T-helper 1 cell treated with Interleukin-12 subunit alpha and Interleukin-12 subunit beta and Interleukin-4 antibody, amounts not matched to agents 30 ng/mL and 1 ng/mL, for 36 hours (primary cell): Measurements from ENCODE around the gene TUBG2. TPM values are rescaled to one million over a fixed set of nuclear protein-coding genes. Genes with fewer than 3 reads are reported as not detected.

Source experiments
- intact Hi-C: fragments of 100-400 bp; cut with micrococcal nuclease; formaldehyde crosslinking; loops from one replicate; pipeline ENCODE4 v1.15.1; 2024
- total RNA-seq: library from RNA; stranded (reverse); gene quantifications from 2 replicates; pipeline ENCODE4 v1.2.3, GENCODE V29; 2022

TUBG2 gene
- total RNA-seq, 1 donor from 2014 or later: 9.4 TPM

- intact Hi-C loops: loop anchor here (5.0 kb wide), 1 partner anchor 215 kb away; no protein-coding TSS in a partner anchor
These were observed 33.4 kb downstream of the TUBG2 start for GRCh38 chr17:42692489-42692888.

- intact Hi-C loops: loop anchor here (5.0 kb wide), 1 partner anchor 217 kb away; no protein-coding TSS in a partner anchor
These were observed 35.4 kb downstream of the TUBG2 start for GRCh38 chr17:42694524-42694923.

- intact Hi-C loops: no loop called here
These were observed 36.4 kb downstream of the TUBG2 start for GRCh38 chr17:42695500-42695899.

- intact Hi-C loops: no loop called here
These were observed 38.2 kb downstream of the TUBG2 start for GRCh38 chr17:42697108-42697811.

GRCh38 chr17:42698736-42699414 lies 39.8 kb downstream of the TUBG2 start:
- intact Hi-C loops: no loop called here

- intact Hi-C loops: no loop called here
These were observed 40.3 kb downstream of the TUBG2 start for GRCh38 chr17:42699415-42699740.

- intact Hi-C loops: no loop called here
These were observed 41.7 kb downstream of the TUBG2 start for GRCh38 chr17:42700586-42701289.

- intact Hi-C loops: no loop called here
These were observed 43.4 kb downstream of the TUBG2 start for GRCh38 chr17:42702446-42702845.

- intact Hi-C loops: no loop called here
These were observed 45.4 kb downstream of the TUBG2 start for GRCh38 chr17:42704490-42704836.

- intact Hi-C loops: no loop called here
These were observed 45.9 kb downstream of the TUBG2 start for GRCh38 chr17:42704837-42705494.

- intact Hi-C loops: no loop called here
These were observed 47.6 kb downstream of the TUBG2 start for GRCh38 chr17:42706732-42707131.

- intact Hi-C loops: no loop called here
These were observed 49.5 kb downstream of the TUBG2 start for GRCh38 chr17:42708588-42708987.

GRCh38 chr17:42709561-42709960 lies 50.5 kb downstream of the TUBG2 start:
- intact Hi-C loops: no loop called here

Other genes starting within 250 kb of the TUBG2 start
- 1.9 TPM in 2 replicates for gene CAVIN1, start 236.0 kb upstream of the TUBG2 start, total RNA-seq
- 25.3 and 27.7 TPM in 2 replicates for gene ATP6V0A1, start 200.4 kb upstream of the TUBG2 start, total RNA-seq
- 19.6 and 22.2 TPM in 2 replicates for gene NAGLU, start 123.0 kb upstream of the TUBG2 start, total RNA-seq
- 0.34 and 0.59 TPM in 2 replicates for gene HSD17B1, start 106.4 kb upstream of the TUBG2 start, total RNA-seq
- gene COASY, start 97.1 kb upstream of the TUBG2 start, total RNA-seq: 74.3 and 80.3 TPM in 2 replicates
- gene MLX, start 92.2 kb upstream of the TUBG2 start, total RNA-seq: 72.9 and 75.0 TPM in 2 replicates
- 17.3 and 18.0 TPM in 2 replicates for gene PSMC3IP, start 81.6 kb upstream of the TUBG2 start, total RNA-seq
- gene RETREG3, start 49.9 kb upstream of the TUBG2 start, total RNA-seq: 73.4 and 75.5 TPM in 2 replicates
- 54.7 and 60.5 TPM in 2 replicates for gene TUBG1, start 49.6 kb upstream of the TUBG2 start, total RNA-seq
- gene PLEKHH3, start 17.7 kb downstream of the TUBG2 start, total RNA-seq: 0.61 and 1.8 TPM in 2 replicates
- gene CCR10, start 22.6 kb downstream of the TUBG2 start, total RNA-seq: 0.81 and 1.0 TPM in 2 replicates
- 2.2 and 2.8 TPM in 2 replicates for gene CNTNAP1, start 23.2 kb downstream of the TUBG2 start, total RNA-seq
- gene EZH1, start 85.8 kb downstream of the TUBG2 start, total RNA-seq: 49.8 and 54.7 TPM in 2 replicates
- not detected in 2 replicates for gene RAMP2, start 101.9 kb downstream of the TUBG2 start, total RNA-seq
- gene VPS25, start 114.2 kb downstream of the TUBG2 start, total RNA-seq: 59.0 and 65.1 TPM in 2 replicates
- 0.15 and 0.22 TPM in 2 replicates for gene WNK4, start 121.3 kb downstream of the TUBG2 start, total RNA-seq
- gene COA3, start 139.4 kb downstream of the TUBG2 start, total RNA-seq: 48.1 and 49.5 TPM in 2 replicates
- not detected in 2 replicates for gene CNTD1, start 139.6 kb downstream of the TUBG2 start, total RNA-seq
- gene BECN1, start 165.0 kb downstream of the TUBG2 start, total RNA-seq: 114 and 119 TPM in 2 replicates
- 125 and 146 TPM in 2 replicates for gene PSME3, start 174.1 kb downstream of the TUBG2 start, total RNA-seq
- 2.6 TPM in 2 replicates for gene AOC2, start 185.3 kb downstream of the TUBG2 start, total RNA-seq
- 1.7 and 2.2 TPM in 2 replicates for gene AOC3, start 191.9 kb downstream of the TUBG2 start, total RNA-seq
- gene G6PC1, start 241.5 kb downstream of the TUBG2 start, total RNA-seq: not detected in 2 replicates